Prostate gland (tissue), 2 donors: Measurements from ENCODE around the gene STARD9. TPM values are rescaled to one million over a fixed set of nuclear protein-coding genes. Genes with fewer than 3 reads are reported as not detected.
"Not testable (repeated sequence)": the region's sequence is repeated elsewhere in the genome, so short reads cannot be mapped to it uniquely, and the experiment has no call there.

Experiments used
- DNase-seq: peaks from one replicate; pipeline ENCODE4 v3.0.0-alpha.2; 2019; ENCODE audit warnings: low spot score
- H3K27ac ChIP-seq, 2 donors: fragments of 200-600 bp; sonication (generic); 2 replicates each; pipeline ENCODE4 v1.5.1; 2017 to 2019
- H3K27me3 ChIP-seq: fragments of 200-600 bp; sonication (generic); replicated peaks from 2 replicates; pipeline ENCODE4 v1.5.1; 2019; ENCODE audit not compliant: insufficient read depth
- H3K36me3 ChIP-seq, 2 donors: fragments of 200-600 bp; sonication (generic); 1 replicate in 1 of 2; 2 replicates in 1 of 2; pipeline versions ENCODE4 v1.5.1 to v1.8.1; 2017 to 2019
- H3K4me1 ChIP-seq: fragments of 200-600 bp; sonication (generic); replicated peaks from 2 replicates; pipeline ENCODE4 v1.5.1; 2019
- H3K4me3 ChIP-seq, 2 donors: fragments of 200-600 bp; sonication (generic); 2 replicates each; pipeline ENCODE4 v1.5.1; 2017 to 2019
- H3K9me3 ChIP-seq: fragments of 200-600 bp; sonication (generic); 2 replicates; pipeline ENCODE4 v1.5.1; 2017
- POLR2A ChIP-seq: fragments of 450-650 bp; IDR thresholded peaks from one replicate; pipeline ENCODE4 v1.6.1; 2016; ENCODE audit warnings: antibody characterized with exemption, mild to moderate bottlenecking
- POLR2AphosphoS5 ChIP-seq: sonication (generic); formaldehyde crosslinking; IDR thresholded peaks from one replicate; pipeline ENCODE4 v1.6.1; 2017; ENCODE audit warnings: antibody characterized with exemption
- WGBS: methylation state at CpG from one replicate; pipeline ENCODE4 v1.1.5; 2018; 5-methylcytosine and 5-hydroxymethylcytosine counted together
- intact Hi-C: fragments of 100-400 bp; cut with DNase I; formaldehyde crosslinking; loops from one replicate; pipeline ENCODE4 v1.14.2; 2022
- total RNA-seq, 2 donors: library from RNA; depleted of rRNA; stranded (reverse); fragments of >200 nt; gene quantifications; one replicate each; pipeline ENCODE4 v1.1.0, GENCODE V29; 2016
- TF ChIP-seq, protein P1 (sequence below), 4 experiments: fragments of 200-600 bp in 2 of 4; fragments of 450-650 bp in 2 of 4; sonication (generic) in 2 of 4; IDR thresholded peaks; 1 replicate in 3 of 4; 2 replicates in 1 of 4; pipeline ENCODE4 v1.5.1; 2016 to 2019; ENCODE audit warnings: antibody characterized with exemption in 4 of 4, mild to moderate bottlenecking in 2 of 4, moderate library complexity in 2 of 4

Gene STARD9
- total RNA-seq, 2 donors from 2014 or later: 2.6 to 45.8 TPM

DNA sequence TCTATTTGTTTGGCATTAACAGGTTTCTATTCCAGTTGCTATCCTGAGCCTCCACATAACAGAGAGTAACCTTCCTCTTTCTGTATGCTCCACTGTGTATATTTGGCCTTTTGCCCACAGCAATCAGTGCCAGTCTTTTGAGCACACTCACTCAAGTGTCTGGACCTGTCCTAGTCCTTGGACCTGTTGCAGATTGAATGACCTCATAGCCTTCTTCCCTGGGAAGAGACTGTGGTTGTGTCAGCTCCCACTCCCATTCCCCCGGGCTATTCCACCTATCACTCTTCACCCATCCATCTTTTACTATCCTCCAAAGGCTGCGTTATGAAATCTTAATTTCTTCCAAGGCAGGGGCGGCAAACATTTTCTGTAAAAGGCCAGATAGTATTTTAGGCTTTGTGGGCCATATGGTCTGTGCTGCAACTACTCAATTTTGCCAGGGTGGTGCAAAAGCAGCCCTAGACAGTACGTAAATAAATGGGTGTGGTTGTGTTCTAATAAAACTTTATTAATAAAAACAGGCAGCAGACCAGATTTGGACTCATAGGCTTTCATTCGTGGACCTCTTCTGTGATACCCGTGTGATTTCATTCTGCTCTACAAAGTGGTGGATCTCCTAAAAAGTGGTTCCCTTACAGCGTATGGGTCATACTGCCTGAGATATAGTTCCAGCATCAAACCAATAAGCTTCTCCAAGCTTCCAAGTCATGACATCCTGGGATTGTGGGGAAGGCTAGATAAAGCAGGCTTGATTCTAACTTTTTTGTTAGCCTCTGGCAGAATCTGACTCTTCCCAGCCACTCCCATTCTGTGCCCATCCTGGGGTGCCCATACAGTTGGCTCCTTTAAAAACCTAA, 104.1 kb downstream of the STARD9 start:
- no peaks in the 10 kb centered on the region for H3K4me1 ChIP-seq
- no peak for DNase-seq
- TF ChIP-seq, protein P1, sequence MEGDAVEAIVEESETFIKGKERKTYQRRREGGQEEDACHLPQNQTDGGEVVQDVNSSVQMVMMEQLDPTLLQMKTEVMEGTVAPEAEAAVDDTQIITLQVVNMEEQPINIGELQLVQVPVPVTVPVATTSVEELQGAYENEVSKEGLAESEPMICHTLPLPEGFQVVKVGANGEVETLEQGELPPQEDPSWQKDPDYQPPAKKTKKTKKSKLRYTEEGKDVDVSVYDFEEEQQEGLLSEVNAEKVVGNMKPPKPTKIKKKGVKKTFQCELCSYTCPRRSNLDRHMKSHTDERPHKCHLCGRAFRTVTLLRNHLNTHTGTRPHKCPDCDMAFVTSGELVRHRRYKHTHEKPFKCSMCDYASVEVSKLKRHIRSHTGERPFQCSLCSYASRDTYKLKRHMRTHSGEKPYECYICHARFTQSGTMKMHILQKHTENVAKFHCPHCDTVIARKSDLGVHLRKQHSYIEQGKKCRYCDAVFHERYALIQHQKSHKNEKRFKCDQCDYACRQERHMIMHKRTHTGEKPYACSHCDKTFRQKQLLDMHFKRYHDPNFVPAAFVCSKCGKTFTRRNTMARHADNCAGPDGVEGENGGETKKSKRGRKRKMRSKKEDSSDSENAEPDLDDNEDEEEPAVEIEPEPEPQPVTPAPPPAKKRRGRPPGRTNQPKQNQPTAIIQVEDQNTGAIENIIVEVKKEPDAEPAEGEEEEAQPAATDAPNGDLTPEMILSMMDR (IDR thresholded peaks at IDR 0.05): no peak
- no peak for TF ChIP-seq POLR2AphosphoS5
- no peak for TF ChIP-seq POLR2A
- H3K4me3 ChIP-seq: no peak overlapping the region
- H3K27me3 ChIP-seq: no peaks in the 10 kb centered on the region
- peaks cover 0 to 4% of the 10 kb centered on the region in 2 donors for H3K36me3 ChIP-seq
- intact Hi-C loops: no loop called here
- H3K9me3 ChIP-seq: no peaks in the 10 kb centered on the region
- WGBS: 76% methylated on average over 7 of the region's 7 CpGs
- no peak overlapping the region for H3K27ac ChIP-seq

- H3K27ac ChIP-seq, H3K36me3 ChIP-seq: not testable (repeated sequence)
- 96% methylated on average over 5 of the region's 5 CpGs for WGBS
Measured at GRCh38 chr15:42680142-42680482, 104.7 kb downstream of the STARD9 start.

GRCh38 chr15:42681119-42681518, 105.7 kb downstream of the STARD9 start:
- Histone ChIP-seq H3K4me3 (no peak overlapping the region), H3K27me3 (no peaks in the 10 kb centered on the region), H3K9me3 (no peaks in the 10 kb centered on the region), H3K36me3 (peaks cover 0 to 4% of the 10 kb centered on the region in 2 donors), H3K27ac (no peak overlapping the region), H3K4me1 (no peaks in the 10 kb centered on the region)
- DNase-seq: no peak
- WGBS: 94% methylated on average over 6 of the region's 6 CpGs
- intact Hi-C loops: no loop called here
- TF ChIP-seq POLR2AphosphoS5 (no peak), POLR2A (no peak)
- TF ChIP-seq, protein P1 (IDR thresholded peaks at IDR 0.05): no peak

More at GRCh38 chr15:42680142-42680482, 104.7 kb downstream of the STARD9 start:
- H3K27me3 ChIP-seq, H3K4me3 ChIP-seq, H3K9me3 ChIP-seq, H3K4me1 ChIP-seq, DNase-seq, intact Hi-C loops: not testable (repeated sequence)

GRCh38 chr15:42686281-42686680, 110.9 kb downstream of the STARD9 start:
- H3K36me3 ChIP-seq: peaks cover 0 to 4% of the 10 kb centered on the region in 2 donors
- no peak overlapping the region for H3K4me3 ChIP-seq
- H3K9me3 ChIP-seq: no peaks in the 10 kb centered on the region
- H3K27me3 ChIP-seq: no peaks in the 10 kb centered on the region
- TF ChIP-seq POLR2A (no peak), POLR2AphosphoS5 (no peak)
- TF ChIP-seq, protein P1 (IDR thresholded peaks at IDR 0.05): no peak
- H3K27ac ChIP-seq: no peak overlapping the region
- no peak for DNase-seq
- WGBS: 86% methylated on average over 8 of the region's 8 CpGs
- intact Hi-C loops: no loop called here
- H3K4me1 ChIP-seq: no peaks in the 10 kb centered on the region

DNA sequence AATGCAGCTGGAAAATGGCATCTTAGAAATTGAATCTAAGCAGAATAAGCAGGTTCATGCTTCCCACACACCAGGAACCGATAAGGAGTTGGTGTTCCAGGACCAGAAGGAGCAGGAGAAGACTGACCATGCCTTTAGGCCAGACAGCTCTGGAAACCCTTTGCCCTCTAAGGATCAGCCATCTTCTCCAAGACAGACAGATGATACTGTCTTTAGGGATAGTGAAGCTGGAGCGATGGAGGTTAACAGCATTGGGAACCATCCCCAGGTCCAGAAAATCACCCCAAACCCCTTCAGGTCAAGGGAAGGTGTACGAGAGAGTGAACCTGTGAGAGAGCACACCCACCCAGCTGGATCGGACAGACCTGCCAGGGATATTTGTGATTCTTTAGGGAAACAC, 112.3 kb downstream of the STARD9 start:
- TF ChIP-seq POLR2AphosphoS5 (no peak), POLR2A (no peak)
- TF ChIP-seq, protein P1 (IDR thresholded peaks at IDR 0.05): no peak
- peaks cover 0 to 4% of the 10 kb centered on the region in 2 donors for H3K36me3 ChIP-seq
- no peaks in the 10 kb centered on the region for H3K27me3 ChIP-seq
- no peaks in the 10 kb centered on the region for H3K9me3 ChIP-seq
- intact Hi-C loops: no loop called here
- H3K4me3 ChIP-seq: no peak overlapping the region
- no peak for DNase-seq
- H3K4me1 ChIP-seq: no peaks in the 10 kb centered on the region
- no peak overlapping the region for H3K27ac ChIP-seq
- 95% methylated on average over 4 of the region's 4 CpGs for WGBS
